HG02943 (cell line): ENCODE results near the gene CXorf49.
"Not testable (repeated sequence)": the region's sequence is repeated elsewhere in the genome, so short reads cannot be mapped to it uniquely, and the experiment has no call there.

Source experiments
- ATAC-seq: cut with Tn5 transposase; IDR thresholded peaks from one replicate; pipeline ENCODE4 v1.9.1; 2021; ENCODE audit warnings: mild to moderate bottlenecking, low read depth, moderate library complexity; ENCODE audit not compliant: unreplicated experiment

CXorf49 gene

GRCh38 chrX:71718185-71718584 is at the start of gene CXorf49:
CXorf49 (minus strand) TSS chrX:71718285; CDS start chrX:71718151, 134 bp downstream.
- not testable (repeated sequence) for ATAC-seq

DNA sequence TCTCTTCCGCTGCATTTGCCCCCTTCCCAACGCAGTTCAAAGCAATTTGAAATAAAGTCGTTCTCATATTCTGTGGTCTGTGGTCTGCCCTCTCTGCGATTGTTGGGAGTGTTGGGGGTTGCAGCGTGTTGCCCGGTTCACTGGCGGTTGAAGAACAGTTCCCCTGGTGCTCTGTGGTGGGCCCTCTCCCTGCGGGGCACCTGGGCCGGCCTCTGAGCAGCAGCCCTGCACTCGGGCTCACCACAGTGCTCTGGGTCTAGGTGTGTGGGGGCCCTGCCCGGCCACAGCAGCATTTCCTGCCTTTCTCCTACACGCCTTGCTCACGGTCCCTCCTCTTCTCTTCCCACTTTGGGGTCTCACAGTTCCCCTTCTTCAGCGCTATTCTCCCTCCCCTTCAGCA is 49.0 kb upstream of the CXorf49 start:
- not testable (repeated sequence) for ATAC-seq

DNA sequence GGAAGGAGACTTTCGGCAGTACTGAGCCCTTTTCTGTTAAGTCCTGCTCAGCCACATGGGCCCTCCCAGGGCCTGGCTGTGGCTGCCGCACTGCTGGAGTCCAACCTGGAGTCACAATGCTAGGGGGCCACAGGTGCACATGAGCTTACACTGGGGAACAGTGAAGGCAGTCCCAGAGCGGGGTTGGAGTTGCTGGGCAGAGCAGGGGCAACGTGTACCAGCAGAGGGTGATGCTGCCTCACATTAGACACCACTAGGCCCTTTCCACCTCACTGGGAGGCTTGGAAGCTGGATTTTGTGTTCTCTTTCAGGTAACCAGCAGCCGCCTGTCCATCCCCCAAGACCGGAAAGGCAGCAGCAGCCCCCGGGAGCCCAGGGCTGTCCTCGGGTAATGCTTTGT is 47.5 kb upstream of the CXorf49 start:
- ATAC-seq = not testable (repeated sequence)

DNA sequence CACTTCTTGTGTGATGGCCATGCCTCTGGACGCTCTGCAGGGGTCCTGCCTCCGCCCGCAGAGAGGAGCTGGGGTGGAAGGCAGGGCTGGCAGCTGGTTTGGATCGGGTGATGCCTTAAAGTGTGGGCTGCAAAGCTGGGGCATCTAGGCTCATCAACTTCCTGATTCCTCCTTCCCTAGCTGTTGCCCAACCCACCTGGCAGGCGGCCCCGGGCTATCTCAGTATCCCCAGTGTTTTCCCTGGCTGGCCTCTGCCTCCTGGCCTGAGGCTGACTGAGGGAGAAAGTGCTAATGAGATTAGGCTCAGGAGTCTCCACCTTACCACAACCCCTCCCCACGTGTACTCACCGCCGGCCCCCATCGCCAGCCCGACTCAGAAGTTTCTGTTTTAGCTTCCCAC is 46.7 kb upstream of the CXorf49 start:
- ATAC-seq = not testable (repeated sequence)

DNA sequence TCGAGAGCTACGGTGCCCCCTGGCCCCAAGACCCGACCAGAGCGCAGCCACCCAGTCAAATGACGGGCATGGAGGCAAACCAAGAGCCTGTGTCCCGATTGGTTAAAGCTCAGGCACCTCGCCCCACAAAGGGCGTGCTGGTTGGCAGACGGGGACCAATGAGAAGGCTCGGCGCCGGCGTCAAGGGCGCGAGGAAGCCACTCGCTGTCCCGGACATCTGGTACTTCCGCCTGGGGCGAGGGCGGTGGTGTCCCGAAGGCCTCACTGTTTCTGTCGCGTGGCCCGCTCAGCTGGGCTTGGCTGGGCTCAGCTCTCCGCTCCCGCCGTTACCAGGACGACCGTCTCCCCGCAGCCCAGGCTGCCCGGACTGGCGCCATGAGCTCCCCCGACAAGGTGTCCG is 45.0 kb upstream of the CXorf49 start, which contains the start of gene CXorf49B:
TSS of gene CXorf49B (plus strand) at position 301 of the 400 bp plus-strand sequence. CDS start at position 376, 75 bp downstream.
- ATAC-seq = not testable (repeated sequence)

- not testable (repeated sequence) for ATAC-seq
Observed at GRCh38 chrX:71760688-71761281, 42.7 kb upstream of the CXorf49 start.

DNA sequence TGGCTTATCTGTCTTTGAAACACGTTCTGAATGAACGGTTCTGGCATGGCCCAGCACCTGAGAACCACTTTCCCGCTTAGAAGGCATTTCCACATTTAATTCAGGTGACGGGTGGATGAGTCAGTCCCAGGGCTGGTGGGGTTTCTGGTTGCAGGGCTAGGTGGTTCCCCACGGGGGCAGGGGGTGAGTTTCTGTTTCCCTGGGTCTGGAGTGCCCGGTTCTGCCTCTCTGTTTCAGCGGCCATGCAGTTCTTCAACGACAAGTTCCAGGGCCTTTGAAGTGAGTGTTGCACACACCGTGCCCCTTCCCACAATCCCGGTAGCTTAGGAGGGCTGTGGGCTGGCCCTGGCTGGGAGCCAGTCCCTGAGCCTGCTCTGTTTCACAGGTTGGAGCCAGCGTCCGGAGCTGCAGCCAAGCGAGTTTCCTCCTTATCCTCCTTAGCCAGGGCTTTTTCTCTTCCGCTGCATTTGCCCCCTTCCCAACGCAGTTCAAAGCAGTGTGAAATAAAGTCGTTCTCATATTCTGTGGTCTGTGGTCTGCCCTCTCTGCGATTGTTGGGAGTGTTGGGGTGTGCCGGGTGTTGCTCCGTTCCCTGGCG is 2.3 kb upstream of the CXorf49 start:
- not testable (repeated sequence) for ATAC-seq

- not testable (repeated sequence) for ATAC-seq
Observed at GRCh38 chrX:71719195-71719594, 1.1 kb upstream of the CXorf49 start.

- ATAC-seq = not testable (repeated sequence)
Observed at GRCh38 chrX:71716323-71716722, 1.8 kb downstream of the CXorf49 start.

DNA sequence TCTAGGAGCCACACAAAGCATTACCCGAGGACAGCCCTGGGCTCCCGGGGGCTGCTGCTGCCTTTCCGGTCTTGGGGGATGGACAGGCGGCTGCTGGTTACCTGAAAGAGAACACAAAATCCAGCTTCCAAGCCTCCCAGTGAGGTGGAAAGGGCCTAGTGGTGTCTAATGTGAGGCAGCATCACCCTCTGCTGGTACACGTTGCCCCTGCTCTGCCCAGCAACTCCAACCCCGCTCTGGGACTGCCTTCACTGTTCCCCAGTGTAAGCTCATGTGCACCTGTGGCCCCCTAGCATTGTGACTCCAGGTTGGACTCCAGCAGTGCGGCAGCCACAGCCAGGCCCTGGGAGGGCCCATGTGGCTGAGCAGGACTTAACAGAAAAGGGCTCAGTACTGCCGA is 2.5 kb downstream of the CXorf49 start:
- not testable (repeated sequence) for ATAC-seq

DNA sequence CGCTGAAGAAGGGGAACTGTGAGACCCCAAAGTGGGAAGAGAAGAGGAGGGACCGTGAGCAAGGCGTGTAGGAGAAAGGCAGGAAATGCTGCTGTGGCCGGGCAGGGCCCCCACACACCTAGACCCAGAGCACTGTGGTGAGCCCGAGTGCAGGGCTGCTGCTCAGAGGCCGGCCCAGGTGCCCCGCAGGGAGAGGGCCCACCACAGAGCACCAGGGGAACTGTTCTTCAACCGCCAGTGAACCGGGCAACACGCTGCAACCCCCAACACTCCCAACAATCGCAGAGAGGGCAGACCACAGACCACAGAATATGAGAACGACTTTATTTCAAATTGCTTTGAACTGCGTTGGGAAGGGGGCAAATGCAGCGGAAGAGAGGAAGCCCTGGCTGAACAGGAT is 4.0 kb downstream of the CXorf49 start:
- not testable (repeated sequence) for ATAC-seq

GRCh38 chrX:71702853-71703252 is 15.2 kb downstream of the CXorf49 start:
- ATAC-seq = not testable (repeated sequence)

DNA sequence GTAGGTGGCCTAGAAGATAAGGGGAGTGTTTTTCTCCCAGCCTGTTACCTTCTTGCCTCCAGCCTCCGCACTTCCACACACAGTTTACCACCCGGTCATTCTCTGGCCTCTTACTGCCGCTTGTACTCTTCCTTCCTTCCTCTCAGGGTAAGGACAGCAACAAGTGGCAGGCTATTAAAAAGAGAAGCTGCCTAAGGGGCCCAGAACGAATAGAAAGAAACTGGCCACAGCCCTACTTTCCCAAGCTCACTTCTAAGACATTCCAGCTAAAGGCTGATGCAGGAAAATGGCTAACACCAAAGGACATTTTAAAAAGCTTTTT is 19.1 kb downstream of the CXorf49 start:
- not testable (repeated sequence) for ATAC-seq

DNA sequence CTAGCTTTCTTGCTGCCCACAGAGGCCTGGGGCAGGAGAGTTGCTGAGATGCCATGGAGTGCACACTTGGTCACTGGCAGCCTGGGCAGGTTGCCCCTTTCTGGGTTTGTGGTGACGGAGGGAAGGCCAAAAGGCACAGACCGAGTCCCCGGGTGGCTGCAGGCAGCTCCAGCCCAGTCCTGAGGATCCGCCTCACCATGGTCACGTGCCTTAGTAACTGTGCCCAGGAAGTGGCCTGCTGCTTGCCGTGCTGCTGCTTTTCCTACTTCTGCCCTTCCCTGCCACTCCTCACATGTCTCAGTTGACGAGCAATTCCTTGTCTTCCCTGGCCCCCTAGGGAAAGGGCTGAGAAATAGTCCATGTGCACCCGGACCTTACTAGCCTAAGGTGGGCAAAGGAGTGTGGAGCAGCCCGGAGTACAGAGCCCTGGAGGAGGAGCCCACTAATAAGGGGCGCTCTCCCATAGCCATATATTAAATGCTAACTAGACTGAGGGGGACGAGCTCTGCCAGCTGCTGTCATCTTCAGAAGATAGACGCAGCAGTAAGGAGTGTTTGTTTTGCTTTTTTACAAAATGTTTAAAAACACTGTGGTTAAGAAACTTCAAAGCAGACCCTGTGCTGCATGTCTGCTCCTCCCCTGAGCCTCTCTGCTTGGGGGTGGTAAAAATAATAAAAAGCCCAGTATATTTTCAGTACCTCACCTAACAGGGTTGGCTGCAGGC is 19.6 kb downstream of the CXorf49 start:
- ATAC-seq = not testable (repeated sequence)

DNA sequence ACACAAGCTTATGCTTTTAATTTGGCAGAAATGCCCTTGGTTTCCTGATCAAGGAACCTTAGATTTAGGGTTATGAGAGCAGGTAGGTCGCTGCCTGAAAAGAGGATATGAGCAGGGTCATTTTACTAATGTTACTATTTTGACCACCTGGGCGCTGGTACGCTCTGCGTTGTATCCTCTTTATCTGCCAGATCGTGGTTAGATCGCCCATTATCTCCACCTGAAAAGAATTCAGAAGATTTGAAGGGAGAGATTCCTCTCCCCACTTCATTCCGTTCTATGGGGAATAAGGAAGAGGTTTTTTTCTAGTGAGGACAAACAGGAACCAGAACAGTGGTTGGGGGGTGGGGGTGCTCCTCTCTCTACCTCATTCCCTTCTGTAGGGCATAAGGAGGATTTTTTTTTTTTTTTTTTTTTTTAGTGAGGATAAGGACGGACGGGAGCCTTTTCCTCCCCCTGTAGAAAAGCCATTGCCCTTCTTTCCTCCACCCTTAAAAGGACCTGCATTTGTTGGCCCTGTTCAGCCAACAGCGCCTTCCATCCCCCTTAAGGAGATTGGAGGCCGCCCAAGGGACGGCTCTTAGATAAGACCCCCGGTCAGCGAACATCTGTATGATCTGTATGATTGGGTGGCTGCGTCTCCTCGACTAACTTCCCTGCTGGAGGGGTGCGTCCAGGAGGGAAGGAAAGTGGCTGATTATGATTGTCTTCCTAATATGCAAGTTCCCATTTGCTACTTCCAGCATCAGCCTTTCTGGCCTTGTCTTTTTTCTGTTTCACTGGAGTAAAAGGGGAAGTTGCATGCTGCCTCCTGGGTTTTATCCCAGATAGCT is 20.4 kb downstream of the CXorf49 start:
- peak; percentile 42 for ATAC-seq

DNA sequence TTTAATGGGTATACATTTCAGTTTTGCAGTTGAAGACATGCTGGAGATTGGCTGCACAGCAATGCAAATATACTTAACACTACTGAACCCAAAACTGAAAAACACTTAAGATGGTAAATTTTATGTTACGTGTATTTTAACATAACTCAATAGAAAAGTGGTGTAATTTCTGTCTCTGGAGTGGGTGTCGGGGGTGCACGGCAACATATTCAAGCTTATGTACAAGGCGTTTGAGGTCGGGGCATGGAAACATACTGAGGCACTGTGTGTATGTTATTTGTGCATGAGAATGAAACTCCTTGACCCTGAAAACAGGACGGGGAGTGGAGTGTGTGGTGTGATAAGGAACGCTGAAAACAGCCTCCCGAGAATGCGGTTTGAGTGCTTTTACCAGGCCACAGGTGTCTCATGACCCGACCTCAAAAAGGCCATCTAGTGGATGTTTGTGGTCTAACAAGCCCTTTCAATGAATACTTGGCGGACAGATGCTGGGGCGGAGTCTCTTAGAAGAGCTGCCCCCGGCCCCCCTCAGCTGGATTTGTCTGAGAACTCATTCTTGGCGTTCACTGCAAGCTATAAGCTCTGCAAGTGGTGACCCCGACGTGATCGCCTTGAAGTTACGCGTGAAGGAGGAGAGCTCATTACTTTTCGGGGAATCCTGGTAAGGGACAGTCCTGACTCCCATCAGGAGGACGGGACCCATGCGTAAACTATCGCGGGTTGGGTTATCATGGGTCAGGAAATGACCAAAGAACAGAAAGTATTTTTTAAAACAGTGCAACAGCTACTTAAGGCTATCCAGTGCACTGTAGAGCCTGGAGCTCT is 21.2 kb downstream of the CXorf49 start:
- ATAC-seq = peak; percentile 56

DNA sequence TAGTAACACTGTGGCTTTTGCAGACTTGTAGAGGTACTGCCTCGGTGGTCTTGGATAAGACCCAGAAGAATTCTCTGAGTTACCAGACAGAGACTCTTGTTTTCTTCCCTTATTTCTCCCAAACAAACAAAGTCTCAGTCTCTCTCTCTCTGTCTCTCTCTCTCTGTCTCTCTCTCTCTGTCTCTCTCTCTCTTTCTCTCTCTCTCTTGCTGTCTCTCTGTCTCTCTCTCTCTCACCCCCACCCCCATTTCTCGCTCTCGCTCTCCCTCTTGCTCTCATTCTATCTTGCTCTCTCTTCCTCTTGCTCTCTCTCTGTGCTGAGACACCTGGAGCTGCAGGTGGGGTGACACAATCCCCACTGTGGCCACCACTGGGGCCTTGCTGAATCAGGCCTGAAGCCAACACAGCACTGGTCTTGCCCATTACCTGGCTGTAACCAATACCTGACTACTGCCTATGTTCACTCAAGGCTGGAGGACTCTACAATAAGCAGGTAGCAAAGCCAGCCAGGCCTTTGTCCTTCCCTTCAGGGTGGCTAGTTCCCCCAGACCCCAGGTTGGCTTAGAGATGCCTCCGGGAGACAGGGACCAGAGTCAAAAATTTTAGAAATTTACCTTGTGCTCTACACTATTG is 38.4 kb downstream of the CXorf49 start:
- ATAC-seq = no peak

DNA sequence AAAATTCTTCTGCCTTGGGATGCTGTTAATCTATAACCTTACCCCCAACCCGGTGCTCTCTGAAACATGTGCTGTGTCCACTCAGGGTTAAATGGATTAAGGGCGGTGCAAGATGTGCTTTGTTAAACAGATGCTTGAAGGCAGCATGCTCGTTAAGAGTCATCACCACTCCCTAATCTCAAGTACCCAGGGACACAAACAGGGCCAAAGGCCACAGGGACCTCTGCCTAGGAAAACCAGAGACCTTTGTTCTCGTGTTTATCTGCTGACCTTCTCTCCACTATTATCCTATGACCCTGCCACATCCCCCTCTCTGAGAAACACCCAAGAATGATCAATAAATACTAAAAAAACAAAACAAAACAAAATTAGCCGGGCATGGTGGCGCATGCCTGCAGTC is 40.9 kb downstream of the CXorf49 start:
- not testable (repeated sequence) for ATAC-seq

DNA sequence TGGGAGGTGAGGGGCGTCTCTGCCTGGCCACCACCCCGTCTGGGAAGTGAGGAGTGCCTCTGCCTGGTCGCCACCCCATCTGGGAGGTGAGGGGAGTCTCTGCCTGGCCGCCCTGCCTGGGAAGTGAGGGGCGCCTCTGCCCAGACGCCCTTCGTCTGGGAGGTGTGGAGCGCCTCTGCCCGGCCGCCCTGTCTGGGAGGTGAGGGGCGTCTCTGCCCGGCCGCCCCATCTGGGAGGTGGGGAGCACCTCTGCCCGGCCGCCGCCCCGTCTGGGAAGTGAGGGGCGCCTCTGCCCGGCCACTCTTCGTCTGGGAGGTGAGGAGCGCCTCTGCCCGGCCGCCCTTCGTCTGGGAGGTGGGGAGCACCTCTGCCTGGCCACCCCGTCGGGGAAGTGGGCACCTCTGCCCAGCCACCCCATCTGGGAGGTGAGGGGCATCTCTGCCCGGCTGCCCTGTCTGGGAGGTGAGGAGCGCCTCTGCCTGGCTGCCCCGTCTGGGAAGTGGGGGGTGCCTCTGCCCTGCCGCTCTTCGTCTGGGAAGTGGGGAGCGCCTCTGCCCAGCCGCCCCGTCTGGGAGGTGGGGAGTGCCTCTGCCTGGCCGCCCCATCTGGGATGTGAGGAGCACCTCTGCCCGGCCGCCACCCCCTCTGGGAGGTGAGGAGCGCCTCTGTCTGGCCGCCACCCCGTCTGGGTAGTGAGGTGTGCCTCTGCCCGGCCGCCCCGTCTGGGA is 41.9 kb downstream of the CXorf49 start:
- not testable (repeated sequence) for ATAC-seq
